ENCODE results near the gene SOD2. TPM values are rescaled to one million over a fixed set of nuclear protein-coding genes. Genes with fewer than 3 reads are reported as not detected.

Gene SOD2
- total RNA-seq, 4 donors from 2014 or later, result 147 to 927 (median 395) TPM

DNA sequence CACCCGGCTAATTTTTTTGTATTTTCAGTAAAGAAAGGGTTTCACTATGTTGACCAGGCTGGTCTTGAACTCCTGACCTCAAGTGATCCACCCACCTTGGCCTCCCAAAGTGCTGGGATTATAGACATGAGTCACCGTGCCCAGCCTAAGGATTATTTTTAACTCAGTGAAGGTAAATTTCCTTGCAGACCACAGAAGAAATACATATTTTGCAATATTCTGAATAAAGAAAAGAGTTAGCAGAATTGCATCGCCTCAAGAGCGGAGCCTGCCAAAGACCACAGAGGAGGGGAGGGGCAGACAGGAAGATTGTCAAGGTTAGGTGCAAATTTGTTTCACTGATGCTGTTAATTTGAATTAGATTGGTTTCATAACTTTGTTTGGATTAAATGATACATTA is 47.4 kb downstream of the SOD2 start:
- Histone ChIP-seq H3K27ac (replicated peaks in 1 of 4) (no peak overlapping the region), H3K9me3 (no peaks in the 10 kb centered on the region), H3K4me1 (no peaks in the 10 kb centered on the region), H3K36me3 (no peaks in the 10 kb centered on the region), H3K27me3 (no peaks in the 10 kb centered on the region), H3K4me3 (no peak overlapping the region)
- no peak for DNase-seq (ENCODE audit: extremely low spot score)
- WGBS, result 80% methylated on average over 4 of the region's 4 CpGs
- intact Hi-C loops (cut with DNase I), result no loop called here
- TF ChIP-seq EP300 (IDR thresholded peaks at IDR 0.05) (no peak), POLR2A (IDR thresholded peaks at IDR 0.05; ENCODE audit: low read depth) (no peak), POLR2AphosphoS5 (IDR thresholded peaks at IDR 0.05) (no peak)
- TF ChIP-seq, protein P1, sequence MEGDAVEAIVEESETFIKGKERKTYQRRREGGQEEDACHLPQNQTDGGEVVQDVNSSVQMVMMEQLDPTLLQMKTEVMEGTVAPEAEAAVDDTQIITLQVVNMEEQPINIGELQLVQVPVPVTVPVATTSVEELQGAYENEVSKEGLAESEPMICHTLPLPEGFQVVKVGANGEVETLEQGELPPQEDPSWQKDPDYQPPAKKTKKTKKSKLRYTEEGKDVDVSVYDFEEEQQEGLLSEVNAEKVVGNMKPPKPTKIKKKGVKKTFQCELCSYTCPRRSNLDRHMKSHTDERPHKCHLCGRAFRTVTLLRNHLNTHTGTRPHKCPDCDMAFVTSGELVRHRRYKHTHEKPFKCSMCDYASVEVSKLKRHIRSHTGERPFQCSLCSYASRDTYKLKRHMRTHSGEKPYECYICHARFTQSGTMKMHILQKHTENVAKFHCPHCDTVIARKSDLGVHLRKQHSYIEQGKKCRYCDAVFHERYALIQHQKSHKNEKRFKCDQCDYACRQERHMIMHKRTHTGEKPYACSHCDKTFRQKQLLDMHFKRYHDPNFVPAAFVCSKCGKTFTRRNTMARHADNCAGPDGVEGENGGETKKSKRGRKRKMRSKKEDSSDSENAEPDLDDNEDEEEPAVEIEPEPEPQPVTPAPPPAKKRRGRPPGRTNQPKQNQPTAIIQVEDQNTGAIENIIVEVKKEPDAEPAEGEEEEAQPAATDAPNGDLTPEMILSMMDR (IDR thresholded peaks at IDR 0.05), result no peak

Small RNAs within 50 kb of the gene (small RNA-seq; reads per million reads assigned to genes)
- 0 reads per million in 3 donors for gene RNU4ATAC18P

Other genes with a start within 250 kb of the SOD2 start
- gene WTAP, start 34.3 kb upstream of the SOD2 start, total RNA-seq, result 10 to 100 TPM; 62.7 to 96.9 (median 75.3) TPM
- gene ACAT2, start 68.8 kb upstream of the SOD2 start, total RNA-seq, result 1 to 10 TPM; 4.7 to 9.1 (median 6.9) TPM
- gene TCP1, start 96.4 kb upstream of the SOD2 start, total RNA-seq, result 100 to 1,000 TPM; 103 to 140 (median 121) TPM
- gene MRPL18, start 97.2 kb upstream of the SOD2 start, total RNA-seq, result 10 to 100 TPM; 63.3 to 92.9 (median 69.2) TPM
- gene PNLDC1, start 107.0 kb upstream of the SOD2 start, total RNA-seq, result under 1 TPM in 1 of 4 donors, not detected in 3; 0.23 TPM
- gene MAS1, start 197.7 kb upstream of the SOD2 start, total RNA-seq, result not detected